Measurements from ENCODE around the gene TSPAN8.

DNA sequence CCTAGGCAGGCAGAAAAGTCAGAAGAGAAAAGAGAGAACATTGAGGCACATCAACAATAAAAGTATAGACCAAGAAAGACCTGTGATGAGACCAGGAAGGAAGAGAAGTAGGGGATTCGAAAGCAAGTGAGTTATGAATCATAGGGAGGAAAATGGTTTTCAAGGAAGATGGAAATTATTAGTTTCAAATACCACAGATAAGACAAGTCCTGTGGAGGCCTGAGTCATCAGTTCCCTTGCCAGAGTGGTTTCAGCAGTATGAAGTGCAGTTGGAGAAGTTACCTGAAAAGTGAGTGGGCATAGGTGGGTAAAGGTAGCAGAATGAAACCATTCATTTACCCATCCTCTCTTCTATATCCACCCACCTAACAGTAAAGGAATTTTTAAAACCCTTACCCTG is 25.2 kb upstream of the TSPAN8 start:
- TF ChIP-seq, protein P1, sequence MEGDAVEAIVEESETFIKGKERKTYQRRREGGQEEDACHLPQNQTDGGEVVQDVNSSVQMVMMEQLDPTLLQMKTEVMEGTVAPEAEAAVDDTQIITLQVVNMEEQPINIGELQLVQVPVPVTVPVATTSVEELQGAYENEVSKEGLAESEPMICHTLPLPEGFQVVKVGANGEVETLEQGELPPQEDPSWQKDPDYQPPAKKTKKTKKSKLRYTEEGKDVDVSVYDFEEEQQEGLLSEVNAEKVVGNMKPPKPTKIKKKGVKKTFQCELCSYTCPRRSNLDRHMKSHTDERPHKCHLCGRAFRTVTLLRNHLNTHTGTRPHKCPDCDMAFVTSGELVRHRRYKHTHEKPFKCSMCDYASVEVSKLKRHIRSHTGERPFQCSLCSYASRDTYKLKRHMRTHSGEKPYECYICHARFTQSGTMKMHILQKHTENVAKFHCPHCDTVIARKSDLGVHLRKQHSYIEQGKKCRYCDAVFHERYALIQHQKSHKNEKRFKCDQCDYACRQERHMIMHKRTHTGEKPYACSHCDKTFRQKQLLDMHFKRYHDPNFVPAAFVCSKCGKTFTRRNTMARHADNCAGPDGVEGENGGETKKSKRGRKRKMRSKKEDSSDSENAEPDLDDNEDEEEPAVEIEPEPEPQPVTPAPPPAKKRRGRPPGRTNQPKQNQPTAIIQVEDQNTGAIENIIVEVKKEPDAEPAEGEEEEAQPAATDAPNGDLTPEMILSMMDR (IDR thresholded peaks at IDR 0.05): no peak
- no peak for TF ChIP-seq ZFX (IDR thresholded peaks at IDR 0.05; ENCODE audit: borderline replicate concordance)

Measured in 22Rv1 (cell line).